Germinal center (tissue), 1 donor: ENCODE results near the gene FSTL4.

Source experiments
- DNase-seq: peaks from one replicate; pipeline ENCODE4 v3.0.0; 2012; ENCODE audit warnings: mixed read lengths, low spot score

The FSTL4 gene

DNA sequence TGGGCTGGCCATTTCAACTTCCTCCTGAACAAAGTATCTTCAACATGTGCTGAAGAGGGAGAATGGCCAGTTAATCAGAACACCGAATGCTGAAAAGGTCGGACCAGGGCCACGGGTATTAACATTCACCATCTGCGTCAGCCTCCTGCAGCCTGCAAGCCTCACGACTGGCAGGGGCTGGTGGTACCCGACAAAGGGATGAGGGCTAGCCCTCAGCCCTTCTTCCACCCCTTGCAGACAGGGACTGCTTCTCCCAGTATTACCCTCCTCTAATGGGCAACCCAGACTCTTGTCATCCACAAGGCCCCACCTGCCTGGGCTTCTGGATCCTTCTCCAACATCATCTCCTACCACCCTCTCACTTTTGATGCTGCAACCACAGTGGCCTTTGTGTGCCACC lies 246.6 kb downstream of the FSTL4 start:
- no peak for DNase-seq

DNA sequence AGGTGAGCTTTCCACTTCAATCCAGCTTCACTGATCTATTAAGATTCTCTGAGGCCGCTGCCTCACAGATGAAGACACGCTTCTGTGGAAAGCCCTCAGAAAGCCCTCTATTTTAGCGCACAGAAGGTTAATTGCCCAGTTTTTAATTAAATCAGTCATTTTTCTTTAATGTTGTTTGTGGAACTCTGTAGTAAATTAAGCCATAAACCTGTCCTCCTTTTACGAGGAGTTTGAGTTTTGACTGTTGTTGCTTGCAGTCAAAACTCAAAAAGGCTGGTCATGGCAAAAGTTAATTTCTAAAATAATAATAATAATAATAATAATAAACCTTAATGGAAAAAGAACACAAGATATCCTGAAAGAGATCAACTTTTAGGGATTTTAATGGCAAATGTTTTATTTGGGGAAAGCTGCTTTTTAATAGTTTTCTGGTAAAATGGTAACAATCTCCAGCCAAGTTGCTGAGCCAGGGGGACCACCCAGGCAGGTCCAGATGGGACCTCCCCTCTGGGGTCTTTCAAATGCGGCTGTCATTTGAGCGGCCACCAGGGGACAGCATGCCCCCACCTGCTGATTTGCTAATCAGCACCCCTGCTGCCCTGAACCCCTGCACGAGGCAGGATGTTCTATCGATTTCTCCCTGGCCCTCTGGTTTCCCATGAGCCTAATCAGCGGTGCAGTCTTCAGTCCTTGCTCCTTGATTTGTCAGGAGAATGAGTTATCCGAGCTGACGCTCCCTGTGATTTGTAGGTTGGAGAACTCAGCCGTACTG lies 247.2 kb downstream of the FSTL4 start:
- peak; percentile 10 for DNase-seq

- DNase-seq: no peak
Observed at GRCh38 chr5:133363807-133364587, 248.3 kb downstream of the FSTL4 start.

GRCh38 chr5:133362438-133362837 lies 249.9 kb downstream of the FSTL4 start:
- DNase-seq: no peak

DNA sequence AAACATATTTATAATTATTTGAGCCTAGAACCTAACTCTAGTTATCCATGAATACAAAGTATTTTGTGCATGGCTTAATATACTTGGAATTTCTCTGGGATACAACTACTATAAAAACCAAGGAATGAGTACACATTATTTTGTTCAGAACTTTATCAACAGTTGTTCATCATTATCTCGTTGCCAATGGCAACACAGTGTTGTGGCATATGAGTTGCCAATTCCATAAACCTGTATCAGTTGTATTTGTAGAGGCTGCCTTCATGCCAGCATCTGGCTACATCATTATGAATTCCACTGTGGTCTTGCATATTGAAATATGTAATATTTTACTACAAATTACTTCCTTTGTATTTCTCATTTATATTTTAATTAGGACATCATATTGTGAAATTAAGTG lies 250.4 kb downstream of the FSTL4 start:
- no peak for DNase-seq

DNA sequence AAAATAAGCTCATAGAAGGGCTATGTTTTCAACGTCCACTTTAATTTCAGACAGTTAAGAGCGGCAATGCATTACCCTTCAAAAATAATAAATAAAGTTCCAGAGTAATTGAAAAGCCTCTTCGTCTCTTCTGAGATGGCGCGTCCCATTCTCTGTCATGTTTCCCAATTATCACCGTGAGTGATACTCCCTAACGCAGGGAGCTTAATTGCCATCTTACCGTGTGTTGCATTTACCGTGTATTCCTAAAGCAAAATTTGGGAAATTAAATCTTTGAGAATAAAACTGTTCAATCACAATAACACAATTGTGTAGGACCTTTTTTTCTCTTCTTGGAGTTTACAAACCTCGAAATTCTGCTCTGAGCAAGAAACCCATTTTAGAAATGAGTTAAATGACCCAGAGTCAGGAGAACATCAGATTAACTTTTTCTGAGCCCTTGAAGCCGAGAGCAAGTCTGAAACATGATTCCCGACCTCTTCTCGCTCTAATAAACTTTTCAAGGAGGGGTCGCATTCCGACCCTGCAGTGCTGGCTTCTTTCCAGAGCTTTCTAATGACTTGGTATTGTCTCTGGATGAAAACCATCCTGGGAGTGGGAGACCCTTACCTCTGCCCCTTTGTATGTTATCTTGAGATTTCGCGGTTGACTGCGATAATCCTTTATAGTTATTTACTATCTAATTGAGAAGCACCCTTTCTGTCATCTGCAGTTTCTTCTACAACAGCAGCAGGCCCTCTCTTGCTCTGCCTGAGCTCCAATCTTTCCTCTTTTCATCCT lies 251.5 kb downstream of the FSTL4 start:
- no peak for DNase-seq

- DNase-seq: no peak
Observed at GRCh38 chr5:133359861-133360260, 252.5 kb downstream of the FSTL4 start.

DNA sequence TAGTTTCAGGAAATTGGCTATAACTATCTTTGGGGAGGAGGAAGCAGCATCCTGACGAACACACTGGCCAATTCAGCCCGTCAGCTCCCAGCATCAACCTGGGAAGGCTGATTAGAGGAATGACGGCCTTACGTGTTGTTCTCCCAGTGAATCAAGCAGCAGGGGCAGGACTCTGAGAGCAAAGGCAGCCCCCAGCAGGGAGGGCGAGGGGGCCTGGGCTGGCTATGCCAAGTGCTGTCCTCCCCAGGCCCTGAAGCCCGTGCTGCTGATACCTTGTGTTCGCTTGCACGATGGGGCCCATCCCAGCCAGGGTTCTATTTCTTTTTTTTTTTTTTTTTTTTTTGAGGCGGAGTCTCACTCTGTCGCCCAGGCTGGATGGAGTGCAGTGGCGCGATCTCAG lies 254.1 kb downstream of the FSTL4 start:
- DNase-seq: no peak

GRCh38 chr5:133357758-133358157 lies 254.6 kb downstream of the FSTL4 start:
- no peak for DNase-seq

DNA sequence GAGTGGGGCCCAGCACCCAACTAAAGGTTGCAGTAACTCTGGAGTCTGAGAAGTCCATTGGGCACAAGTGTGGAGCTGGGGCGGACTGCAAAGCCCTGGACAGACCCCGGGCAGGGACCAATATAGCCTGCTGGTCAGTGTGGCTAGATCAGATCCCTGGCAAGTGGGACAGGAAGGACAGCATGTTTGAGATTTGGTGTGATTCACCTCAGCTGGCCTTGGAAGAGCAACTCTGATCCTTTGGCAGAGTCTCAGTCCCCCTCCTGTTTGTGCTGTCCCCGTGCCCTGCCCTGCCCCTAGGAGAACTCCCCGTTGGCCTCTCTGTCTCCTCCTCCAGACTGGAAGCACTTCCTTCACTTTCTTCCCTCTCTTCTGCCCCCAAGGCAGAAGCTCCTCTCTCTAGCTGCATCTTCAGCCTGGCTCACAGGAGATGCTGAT lies 255.3 kb downstream of the FSTL4 start:
- DNase-seq: no peak

DNA sequence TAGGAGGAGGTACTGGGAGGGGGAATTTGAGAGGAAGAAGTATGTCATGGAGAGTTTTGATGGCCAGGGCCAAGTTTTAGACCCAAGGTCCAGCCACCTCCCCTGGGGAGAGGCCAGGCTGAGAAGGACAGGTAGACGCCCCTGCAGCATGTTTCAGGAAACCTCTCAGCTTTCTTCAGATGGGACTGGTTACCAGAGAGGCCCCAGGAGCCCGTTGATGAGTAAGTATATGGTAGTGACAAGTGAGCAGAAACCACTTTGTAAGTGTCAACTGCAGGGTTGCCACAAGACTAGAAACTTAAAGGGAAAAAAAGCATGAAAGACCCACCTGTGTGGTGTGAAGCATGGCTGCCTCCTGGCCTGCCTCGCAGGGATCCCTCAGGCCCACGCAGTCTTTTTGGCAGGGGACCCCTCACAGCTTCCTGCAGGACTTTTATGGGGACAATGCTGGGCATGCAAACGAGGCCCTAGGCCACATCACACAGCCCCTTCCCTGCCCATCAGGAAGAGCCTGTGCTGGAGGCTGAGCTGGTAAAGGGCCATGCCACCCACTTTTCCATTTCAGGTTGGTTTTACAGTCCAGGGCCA lies 255.9 kb downstream of the FSTL4 start:
- no peak for DNase-seq

DNA sequence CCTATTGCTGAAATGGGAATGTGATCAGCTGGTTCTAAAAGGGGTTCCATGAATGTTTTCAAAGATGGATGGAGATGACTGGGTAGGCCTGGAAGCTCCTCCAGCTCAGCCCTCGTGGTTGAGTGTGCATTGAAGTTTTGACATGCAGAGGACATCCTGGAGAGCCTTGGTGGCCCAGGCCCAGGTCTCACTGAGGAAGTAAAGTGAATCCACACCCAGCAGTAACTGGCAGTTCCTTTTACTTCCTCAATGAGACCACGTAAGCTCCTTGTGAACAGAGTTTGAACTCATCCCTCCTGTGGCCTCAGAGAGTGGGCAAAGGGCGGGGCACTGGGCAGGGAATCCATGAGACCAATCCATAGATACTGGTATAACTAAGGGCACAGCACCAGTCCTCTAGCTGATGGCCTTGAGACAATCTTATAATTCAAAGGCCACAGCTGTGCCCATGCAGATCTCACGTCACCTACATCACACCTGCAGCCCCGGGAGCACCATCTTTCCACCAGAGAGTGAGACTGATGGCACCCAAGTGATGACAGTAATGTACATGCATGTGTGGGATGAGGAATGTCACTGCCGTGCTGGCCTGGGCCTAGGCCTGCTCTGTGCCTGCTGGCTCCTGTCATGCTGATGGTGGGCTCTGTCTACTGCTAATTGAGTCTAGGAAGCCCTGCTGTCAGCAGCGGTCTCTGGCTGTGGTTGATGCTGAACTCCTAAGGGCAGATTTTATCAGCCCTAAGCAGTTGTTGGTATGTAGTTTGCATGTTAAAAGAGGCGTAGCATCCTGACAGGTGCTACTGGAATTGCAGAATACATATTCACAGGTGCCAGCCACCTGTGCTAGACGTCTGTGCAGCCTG lies 257.8 kb downstream of the FSTL4 start:
- no peak for DNase-seq

DNA sequence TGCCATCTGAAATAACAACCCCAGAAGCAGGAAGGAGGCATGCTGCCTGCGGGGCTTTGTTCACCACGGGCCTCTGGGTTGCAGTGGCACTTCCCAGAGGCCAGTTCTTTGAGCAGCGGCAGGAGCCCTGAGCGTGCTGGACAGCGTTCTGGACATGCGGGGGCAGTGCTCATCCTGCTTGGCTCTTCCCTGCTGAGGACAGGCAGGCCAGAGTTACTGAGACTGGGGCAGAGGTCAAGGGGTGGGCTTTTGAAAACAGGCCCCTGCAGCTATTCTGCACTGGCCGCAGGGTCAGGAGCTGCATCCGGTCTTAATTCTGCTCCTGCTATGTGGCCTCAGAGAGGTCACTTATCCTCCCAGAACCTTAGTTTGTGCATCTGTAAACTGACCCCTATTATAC lies 258.6 kb downstream of the FSTL4 start:
- no peak for DNase-seq

DNA sequence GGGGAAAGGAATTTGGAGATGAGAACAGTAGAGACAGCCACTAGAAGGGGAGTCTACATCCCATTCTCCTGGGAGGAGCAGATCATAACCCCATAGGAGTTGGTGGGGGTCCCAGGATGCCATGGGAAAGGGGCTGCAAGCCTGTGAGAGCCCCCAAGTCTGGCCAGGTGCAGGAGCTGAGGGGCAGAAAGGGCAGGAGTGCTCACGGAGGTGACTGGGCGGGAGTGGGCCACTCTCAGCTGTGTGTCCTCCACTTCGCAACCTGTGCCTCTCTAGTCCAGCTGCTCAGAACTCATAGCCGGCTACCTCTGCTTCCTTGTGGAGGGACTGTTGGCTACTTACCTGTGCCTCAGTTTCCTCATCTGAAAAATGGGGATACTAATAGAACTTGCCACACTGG lies 263.9 kb downstream of the FSTL4 start:
- no peak for DNase-seq

GRCh38 chr5:133347039-133347438 lies 265.3 kb downstream of the FSTL4 start:
- DNase-seq: no peak

GRCh38 chr5:133344266-133344665 lies 268.1 kb downstream of the FSTL4 start:
- no peak for DNase-seq

- no peak for DNase-seq
Observed at GRCh38 chr5:133343196-133343595, 269.1 kb downstream of the FSTL4 start.

DNA sequence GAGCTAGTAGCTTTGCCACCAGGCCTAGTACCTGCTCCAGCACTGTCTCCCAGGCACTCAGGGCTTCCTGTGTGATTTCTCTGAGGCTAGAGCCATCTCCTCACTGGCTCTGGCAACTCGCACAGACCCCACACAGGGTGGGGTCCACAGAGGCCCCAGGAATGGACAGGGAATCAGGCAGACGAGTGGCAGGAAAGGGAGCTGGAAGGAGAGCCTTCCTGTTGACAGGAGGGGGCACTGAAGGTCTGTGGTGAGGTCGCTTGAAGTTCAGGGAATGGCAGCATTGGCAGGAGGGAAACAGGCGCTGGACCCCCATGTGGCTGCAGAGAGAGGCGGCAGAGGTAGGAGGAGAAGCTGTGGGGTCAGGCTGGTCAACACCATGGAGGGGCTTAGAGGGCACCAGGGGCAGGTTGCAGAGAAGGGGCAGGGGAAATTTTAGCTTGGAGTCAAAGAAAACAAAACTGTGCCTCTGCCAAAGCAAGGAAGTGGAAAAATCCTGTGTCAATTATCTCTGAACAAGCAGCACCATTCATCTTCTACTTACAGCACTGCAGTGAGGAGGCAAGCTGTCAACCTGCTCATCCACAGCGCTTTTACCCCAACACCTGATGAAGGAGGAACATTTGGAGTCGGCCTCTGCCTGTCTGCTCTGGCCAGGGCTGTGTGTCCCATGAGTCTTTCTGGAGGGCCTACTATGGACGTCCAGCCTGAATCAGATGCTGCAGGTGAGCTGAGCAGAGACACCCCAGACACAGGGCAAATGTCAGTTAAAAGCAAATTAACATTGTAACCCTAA lies 270.2 kb downstream of the FSTL4 start:
- no peak for DNase-seq

GRCh38 chr5:133341296-133341695 lies 271.0 kb downstream of the FSTL4 start:
- no peak for DNase-seq

- DNase-seq: no peak
Observed at GRCh38 chr5:133340822-133341221, 271.5 kb downstream of the FSTL4 start.
